Neural cell (in vitro differentiated cells): Measurements from ENCODE around the gene GPR157. TPM values are rescaled to one million over a fixed set of nuclear protein-coding genes. Genes with fewer than 3 reads are reported as not detected.

Experiments used
- H2AFZ ChIP-seq: fragments of 200-600, 300-800 bp; sonication (generic), shearing (Covaris generic); 2 replicates; pipeline ENCODE4 v1.6.0; 2014; ENCODE audit warnings: low read depth, mild to moderate bottlenecking, antibody characterized with exemption, low read length, moderate library complexity
- H3F3A ChIP-seq: fragments of 200-600 bp; shearing (Covaris generic); 2 replicates; pipeline ENCODE4 v1.6.1; 2016; ENCODE audit warnings: mild to moderate bottlenecking, moderate library complexity, mixed read lengths, antibody characterized with exemption, low read length; ENCODE audit not compliant: insufficient read depth, poor library complexity, severe bottlenecking
- H3K27ac ChIP-seq: fragments of 200-600, 300-800 bp; sonication (generic), shearing (Covaris generic); 2 replicates; pipeline ENCODE4 v1.5.1; 2014; ENCODE audit warnings: mild to moderate bottlenecking, low read length, moderate library complexity
- H3K27me3 ChIP-seq: fragments of 300-800, 200-600 bp; sonication (generic), shearing (Covaris generic); 2 replicates; pipeline ENCODE4 v1.6.0; 2014; ENCODE audit warnings: mild to moderate bottlenecking, low read depth, low read length, moderate library complexity; ENCODE audit not compliant: insufficient read depth
- H3K36me3 ChIP-seq: fragments of 300-800, 200-600 bp; sonication (generic), shearing (Covaris generic); 2 replicates; pipeline ENCODE4 v1.5.1; 2014; ENCODE audit warnings: mild to moderate bottlenecking, antibody characterized with exemption, low read length, moderate library complexity; ENCODE audit not compliant: insufficient read depth
- H3K4me2 ChIP-seq: fragments of 300-800, 200-600 bp; sonication (generic), shearing (Covaris generic); 2 replicates; pipeline ENCODE4 v1.6.0; 2014; ENCODE audit warnings: mild to moderate bottlenecking, low read length
- H3K4me3 ChIP-seq: fragments of 300-800, 200-600 bp; sonication (generic), shearing (Covaris generic); 2 replicates; pipeline ENCODE4 v1.5.1; 2014; ENCODE audit warnings: mild to moderate bottlenecking, low read length, moderate library complexity
- H3K79me2 ChIP-seq: fragments of 200-600 bp; shearing (Covaris generic); replicated peaks from 2 replicates; pipeline ENCODE4 v1.6.0; 2014; ENCODE audit warnings: mild to moderate bottlenecking, low read length, moderate library complexity; ENCODE audit not compliant: insufficient read depth
- H3K9ac ChIP-seq: fragments of 300-800, 200-600 bp; sonication (generic), shearing (Covaris generic); 2 replicates; pipeline ENCODE4 v1.6.1; 2016; ENCODE audit warnings: mild to moderate bottlenecking, low read length, mixed read lengths
- H3K9me2 ChIP-seq: fragments of 200-600 bp; shearing (Covaris generic); 2 replicates; pipeline ENCODE4 v1.6.1; 2016; ENCODE audit warnings: mild to moderate bottlenecking, low read length, mixed read lengths; ENCODE audit not compliant: insufficient read depth
- H3K9me3 ChIP-seq: fragments of 200-600, 300-800 bp; sonication (generic), shearing (Covaris generic); 2 replicates; pipeline ENCODE4 v1.6.1; 2016; ENCODE audit warnings: mild to moderate bottlenecking, mixed run types, low read length, moderate library complexity, mixed read lengths
- H4K20me1 ChIP-seq: fragments of 200-600 bp; shearing (Covaris generic); 2 replicates; pipeline ENCODE4 v1.6.1; 2016; ENCODE audit warnings: mild to moderate bottlenecking, mixed run types; ENCODE audit not compliant: insufficient read depth
- EP300 ChIP-seq: fragments of 450-650 bp; conservative IDR thresholded peaks from 2 replicates; pipeline ENCODE4 v1.6.1; 2014; ENCODE audit warnings: antibody characterized with exemption, mild to moderate bottlenecking, moderate library complexity; ENCODE audit not compliant: poor library complexity, severe bottlenecking
- EZH2 ChIP-seq: fragments of 200-600, 300-800 bp; shearing (Covaris generic), sonication (generic); IDR thresholded peaks from 2 replicates; pipeline ENCODE4 v1.6.1; 2014; ENCODE audit warnings: antibody characterized with exemption, low read length, borderline replicate concordance, mild to moderate bottlenecking; ENCODE audit not compliant: insufficient read depth, poor library complexity, severe bottlenecking
- MXI1 ChIP-seq: fragments of 450-650 bp; conservative IDR thresholded peaks from 2 replicates; pipeline ENCODE4 v1.6.1; 2014; ENCODE audit warnings: antibody characterized with exemption, mild to moderate bottlenecking; ENCODE audit not compliant: poor library complexity, severe bottlenecking
- POLR2AphosphoS5 ChIP-seq: IDR thresholded peaks from 2 replicates; pipeline ENCODE4 v1.6.1; 2012
- RAD21 ChIP-seq: fragments of 450-650 bp; conservative IDR thresholded peaks from 2 replicates; pipeline ENCODE4 v1.6.1; 2014; ENCODE audit warnings: antibody characterized with exemption, mild to moderate bottlenecking, moderate library complexity
- SMC3 ChIP-seq: fragments of 450-650 bp; conservative IDR thresholded peaks from 2 replicates; pipeline ENCODE4 v1.6.1; 2014; ENCODE audit warnings: antibody characterized with exemption, mild to moderate bottlenecking, moderate library complexity; ENCODE audit not compliant: poor library complexity
- TAF1 ChIP-seq: IDR thresholded peaks from 2 replicates; pipeline ENCODE4 v1.6.1; 2012; ENCODE audit warnings: low read depth
- polyA plus RNA-seq: library from polyadenylated mRNA; depleted of rRNA; stranded (reverse); fragments of >200 nt; gene quantifications from 2 replicates; pipeline ENCODE4 v1.2.3, GENCODE V29; 2014
- TF ChIP-seq, protein P1 (sequence below): fragments of 450-650 bp; IDR thresholded peaks from 2 replicates; pipeline ENCODE4 v1.5.1; 2014; ENCODE audit warnings: antibody characterized with exemption, mild to moderate bottlenecking, moderate library complexity; ENCODE audit not compliant: poor library complexity, severe bottlenecking
- TF ChIP-seq, protein P2 (sequence below): IDR thresholded peaks from 2 replicates; pipeline ENCODE4 v1.6.1; 2012; ENCODE audit warnings: borderline replicate concordance

The GPR157 gene
- polyA plus RNA-seq, 1 donor from 2014 or later, result not detected

DNA sequence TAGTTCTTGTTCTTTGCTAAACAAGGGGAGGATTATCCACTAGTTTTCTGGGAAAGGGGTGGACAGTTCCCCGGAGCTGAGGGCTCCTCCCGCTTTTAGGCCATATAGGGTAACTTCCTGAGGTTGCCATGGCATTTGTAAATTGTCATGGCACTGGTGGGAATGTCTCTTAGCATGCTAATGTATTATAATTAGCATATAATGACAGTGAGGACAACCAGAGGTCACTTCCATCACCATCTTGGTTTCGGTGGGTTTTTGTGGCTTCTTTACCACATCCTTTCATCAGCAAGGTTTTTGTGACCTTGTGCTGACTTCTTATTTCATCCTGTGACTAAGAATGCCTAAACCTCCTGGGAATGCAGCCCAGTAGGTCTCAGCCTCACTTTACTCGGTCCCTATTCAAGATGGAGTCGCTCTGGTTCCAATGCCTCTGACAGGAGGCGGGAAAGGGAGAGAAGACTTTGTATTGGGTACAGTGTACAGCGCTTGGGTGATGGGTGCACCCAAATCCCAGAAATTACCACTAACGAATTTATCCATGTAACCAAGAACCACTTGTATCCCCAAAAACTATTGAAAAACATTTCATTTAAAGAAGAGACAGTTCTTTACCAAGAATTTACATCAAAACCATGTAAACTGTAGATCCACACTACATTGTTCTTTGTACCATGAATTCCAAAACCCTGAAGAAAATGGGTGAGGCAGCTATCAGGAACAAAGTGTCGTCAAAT lies 50.7 kb downstream of the GPR157 start:
- H3K9ac ChIP-seq, result no peak overlapping the region
- H3K36me3 ChIP-seq, result no peaks in the 10 kb centered on the region
- no peaks in the 10 kb centered on the region for H3F3A ChIP-seq
- TF ChIP-seq TAF1, result no peak
- no peak for TF ChIP-seq SMC3
- no peak for TF ChIP-seq RAD21
- TF ChIP-seq, protein P1, sequence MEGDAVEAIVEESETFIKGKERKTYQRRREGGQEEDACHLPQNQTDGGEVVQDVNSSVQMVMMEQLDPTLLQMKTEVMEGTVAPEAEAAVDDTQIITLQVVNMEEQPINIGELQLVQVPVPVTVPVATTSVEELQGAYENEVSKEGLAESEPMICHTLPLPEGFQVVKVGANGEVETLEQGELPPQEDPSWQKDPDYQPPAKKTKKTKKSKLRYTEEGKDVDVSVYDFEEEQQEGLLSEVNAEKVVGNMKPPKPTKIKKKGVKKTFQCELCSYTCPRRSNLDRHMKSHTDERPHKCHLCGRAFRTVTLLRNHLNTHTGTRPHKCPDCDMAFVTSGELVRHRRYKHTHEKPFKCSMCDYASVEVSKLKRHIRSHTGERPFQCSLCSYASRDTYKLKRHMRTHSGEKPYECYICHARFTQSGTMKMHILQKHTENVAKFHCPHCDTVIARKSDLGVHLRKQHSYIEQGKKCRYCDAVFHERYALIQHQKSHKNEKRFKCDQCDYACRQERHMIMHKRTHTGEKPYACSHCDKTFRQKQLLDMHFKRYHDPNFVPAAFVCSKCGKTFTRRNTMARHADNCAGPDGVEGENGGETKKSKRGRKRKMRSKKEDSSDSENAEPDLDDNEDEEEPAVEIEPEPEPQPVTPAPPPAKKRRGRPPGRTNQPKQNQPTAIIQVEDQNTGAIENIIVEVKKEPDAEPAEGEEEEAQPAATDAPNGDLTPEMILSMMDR, result no peak
- TF ChIP-seq EZH2, result no peak
- no peak for TF ChIP-seq POLR2AphosphoS5
- no peak for TF ChIP-seq EP300
- TF ChIP-seq, protein P2, sequence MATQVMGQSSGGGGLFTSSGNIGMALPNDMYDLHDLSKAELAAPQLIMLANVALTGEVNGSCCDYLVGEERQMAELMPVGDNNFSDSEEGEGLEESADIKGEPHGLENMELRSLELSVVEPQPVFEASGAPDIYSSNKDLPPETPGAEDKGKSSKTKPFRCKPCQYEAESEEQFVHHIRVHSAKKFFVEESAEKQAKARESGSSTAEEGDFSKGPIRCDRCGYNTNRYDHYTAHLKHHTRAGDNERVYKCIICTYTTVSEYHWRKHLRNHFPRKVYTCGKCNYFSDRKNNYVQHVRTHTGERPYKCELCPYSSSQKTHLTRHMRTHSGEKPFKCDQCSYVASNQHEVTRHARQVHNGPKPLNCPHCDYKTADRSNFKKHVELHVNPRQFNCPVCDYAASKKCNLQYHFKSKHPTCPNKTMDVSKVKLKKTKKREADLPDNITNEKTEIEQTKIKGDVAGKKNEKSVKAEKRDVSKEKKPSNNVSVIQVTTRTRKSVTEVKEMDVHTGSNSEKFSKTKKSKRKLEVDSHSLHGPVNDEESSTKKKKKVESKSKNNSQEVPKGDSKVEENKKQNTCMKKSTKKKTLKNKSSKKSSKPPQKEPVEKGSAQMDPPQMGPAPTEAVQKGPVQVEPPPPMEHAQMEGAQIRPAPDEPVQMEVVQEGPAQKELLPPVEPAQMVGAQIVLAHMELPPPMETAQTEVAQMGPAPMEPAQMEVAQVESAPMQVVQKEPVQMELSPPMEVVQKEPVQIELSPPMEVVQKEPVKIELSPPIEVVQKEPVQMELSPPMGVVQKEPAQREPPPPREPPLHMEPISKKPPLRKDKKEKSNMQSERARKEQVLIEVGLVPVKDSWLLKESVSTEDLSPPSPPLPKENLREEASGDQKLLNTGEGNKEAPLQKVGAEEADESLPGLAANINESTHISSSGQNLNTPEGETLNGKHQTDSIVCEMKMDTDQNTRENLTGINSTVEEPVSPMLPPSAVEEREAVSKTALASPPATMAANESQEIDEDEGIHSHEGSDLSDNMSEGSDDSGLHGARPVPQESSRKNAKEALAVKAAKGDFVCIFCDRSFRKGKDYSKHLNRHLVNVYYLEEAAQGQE, result no peak
- TF ChIP-seq MXI1, result no peak
- no peaks in the 10 kb centered on the region for H4K20me1 ChIP-seq
- no peak overlapping the region for H3K27ac ChIP-seq
- H3K9me3 ChIP-seq, result no peaks in the 10 kb centered on the region
- H2AFZ ChIP-seq, result no peak overlapping the region
- H3K79me2 ChIP-seq, result no peaks in the 10 kb centered on the region
- no peak overlapping the region for H3K4me3 ChIP-seq
- H3K9me2 ChIP-seq, result no peaks in the 10 kb centered on the region
- no peaks in the 10 kb centered on the region for H3K27me3 ChIP-seq
- H3K4me2 ChIP-seq, result no peak overlapping the region

GRCh38 chr1:9075022-9075421 lies 53.9 kb downstream of the GPR157 start:
- H3K27ac ChIP-seq, result no peak overlapping the region
- H3K9ac ChIP-seq, result no peak overlapping the region
- no peaks in the 10 kb centered on the region for H3K27me3 ChIP-seq
- TF ChIP-seq, protein P2, result no peak
- TF ChIP-seq POLR2AphosphoS5, result no peak
- TF ChIP-seq TAF1, result no peak
- TF ChIP-seq MXI1, result no peak
- no peak for TF ChIP-seq RAD21
- TF ChIP-seq SMC3, result no peak
- TF ChIP-seq EP300, result no peak
- TF ChIP-seq, protein P1, result no peak
- no peak for TF ChIP-seq EZH2
- no peak overlapping the region for H3K4me3 ChIP-seq
- no peaks in the 10 kb centered on the region for H3K9me3 ChIP-seq
- H3F3A ChIP-seq, result no peaks in the 10 kb centered on the region
- no peak overlapping the region for H2AFZ ChIP-seq
- no peaks in the 10 kb centered on the region for H3K9me2 ChIP-seq
- H3K36me3 ChIP-seq, result no peaks in the 10 kb centered on the region
- H3K4me2 ChIP-seq, result no peak overlapping the region
- H4K20me1 ChIP-seq, result no peaks in the 10 kb centered on the region
- no peaks in the 10 kb centered on the region for H3K79me2 ChIP-seq
